HG03139 (cell line): ENCODE results near the gene CD59.
"Not testable (repeated sequence)": the region's sequence is repeated elsewhere in the genome, so short reads cannot be mapped to it uniquely, and the experiment has no call there.

ENCODE experiments used
- ATAC-seq: cut with Tn5 transposase; IDR thresholded peaks from one replicate; pipeline ENCODE4 v1.9.1; 2021; ENCODE audit not compliant: unreplicated experiment

Gene CD59

DNA sequence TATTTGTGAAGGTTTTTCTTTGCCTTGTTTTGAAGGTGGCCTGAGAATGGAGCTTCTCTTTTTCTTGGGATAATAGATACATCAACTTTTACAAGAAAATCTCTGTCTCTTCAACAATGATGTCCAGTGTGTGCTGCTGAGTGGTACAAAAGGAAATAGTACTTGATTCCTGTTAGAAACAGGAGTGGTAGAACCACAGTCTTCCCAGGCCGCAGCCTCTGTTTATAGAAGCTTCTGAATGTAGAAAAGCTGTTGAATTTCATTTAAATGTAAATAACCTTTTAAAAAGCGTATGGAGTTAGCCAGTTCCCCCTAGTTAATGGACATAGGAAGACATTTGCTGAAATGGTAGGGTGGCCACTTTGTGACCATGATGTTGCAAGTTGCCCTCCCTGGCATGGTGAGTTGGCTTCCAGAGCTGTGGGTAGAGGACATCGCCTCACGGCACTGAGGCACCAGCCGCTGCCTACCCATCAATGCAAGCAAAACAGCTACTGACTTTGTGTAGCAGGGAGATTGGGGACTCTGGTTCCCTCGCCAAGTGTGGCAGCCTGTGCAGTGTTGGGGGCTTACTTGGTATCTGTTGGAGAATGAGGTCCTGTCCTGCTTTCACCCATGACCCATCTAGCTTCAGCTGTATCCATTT is 67.1 kb downstream of the CD59 start:
- ATAC-seq: no peak

DNA sequence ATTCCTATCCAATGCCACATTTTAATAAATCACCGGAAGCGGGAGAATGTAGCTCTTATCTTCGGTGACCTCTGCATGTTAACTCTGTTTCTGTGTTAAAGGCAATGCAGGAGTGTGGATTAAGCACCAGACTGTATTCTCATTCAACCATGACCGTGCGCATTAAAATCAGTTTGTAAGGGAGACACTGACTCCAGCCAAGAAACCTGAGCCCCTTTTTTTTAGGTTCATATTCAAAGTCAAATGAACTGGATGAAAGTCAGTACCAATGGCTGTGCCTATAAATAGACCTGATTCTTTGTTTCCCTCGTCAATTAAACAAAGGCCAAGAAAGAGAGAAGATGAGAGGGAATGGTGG is 67.8 kb downstream of the CD59 start:
- ATAC-seq: no peak

DNA sequence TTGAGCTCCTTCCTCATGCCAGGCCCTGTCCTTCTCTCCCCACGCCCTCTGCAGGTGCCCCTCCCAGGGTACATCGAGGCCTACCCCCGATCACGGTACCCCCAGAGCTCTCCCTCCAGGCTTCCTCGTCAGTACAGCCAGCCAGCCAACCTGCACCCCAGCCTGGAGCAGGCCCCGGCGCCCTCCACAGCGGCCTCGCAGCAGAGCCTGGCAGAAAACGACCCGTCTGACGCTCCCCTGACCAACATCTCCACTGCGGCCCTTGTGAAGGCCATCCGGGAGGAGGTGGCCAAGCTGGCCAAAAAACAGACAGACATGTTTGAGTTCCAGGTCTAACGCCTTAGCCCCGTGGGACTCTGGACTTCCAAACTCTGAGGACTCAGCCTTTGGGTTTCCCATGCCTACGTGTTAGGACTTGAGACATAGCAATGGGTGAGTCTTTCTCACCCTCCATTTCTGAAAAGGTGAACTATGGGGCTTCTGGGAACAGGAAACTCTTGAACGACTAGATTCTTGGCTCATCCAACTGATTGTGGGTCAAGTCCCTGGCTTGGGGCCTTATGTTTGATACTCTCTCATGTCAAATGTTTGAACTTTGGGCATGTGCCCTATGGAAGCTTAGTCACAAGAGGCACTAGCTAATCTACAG is 68.3 kb downstream of the CD59 start:
- ATAC-seq: no peak

DNA sequence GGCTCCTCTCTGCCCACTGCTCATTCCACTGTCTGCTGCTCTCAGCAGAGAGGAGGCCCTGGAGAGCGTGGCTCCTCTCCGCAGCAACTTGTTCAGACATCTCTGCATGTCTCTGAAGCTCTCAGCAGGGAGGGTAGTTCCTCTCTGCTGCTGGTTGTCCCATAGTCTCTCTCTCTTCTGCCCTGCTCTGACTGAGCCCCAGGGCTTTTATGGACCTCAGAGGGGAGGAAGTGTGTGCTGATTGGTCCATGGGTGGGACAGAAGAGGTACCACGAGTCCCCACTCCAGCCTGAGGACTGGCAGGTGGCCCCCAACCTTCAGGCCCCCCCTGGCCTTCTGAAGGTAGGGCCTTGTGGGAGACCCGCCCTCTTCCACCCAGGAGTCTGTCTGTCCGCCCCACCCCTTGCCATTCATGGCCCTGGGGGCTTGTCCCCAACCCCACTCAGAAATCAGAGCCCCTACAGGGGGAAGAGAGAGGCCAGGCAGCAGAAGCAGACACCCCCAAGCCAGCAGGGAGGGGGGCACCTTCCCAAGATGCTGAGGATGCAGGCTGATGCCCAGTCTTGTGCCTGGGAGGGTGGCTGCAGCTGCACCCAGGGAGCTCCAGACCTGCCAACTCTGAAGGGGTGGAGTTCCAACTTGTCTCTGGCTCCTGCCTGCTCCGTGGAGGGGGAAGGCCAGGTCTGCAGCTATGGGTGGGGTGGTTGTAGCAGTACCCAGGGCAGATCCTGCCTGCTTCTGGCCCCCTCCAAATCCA is 70.7 kb downstream of the CD59 start:
- ATAC-seq: no peak

DNA sequence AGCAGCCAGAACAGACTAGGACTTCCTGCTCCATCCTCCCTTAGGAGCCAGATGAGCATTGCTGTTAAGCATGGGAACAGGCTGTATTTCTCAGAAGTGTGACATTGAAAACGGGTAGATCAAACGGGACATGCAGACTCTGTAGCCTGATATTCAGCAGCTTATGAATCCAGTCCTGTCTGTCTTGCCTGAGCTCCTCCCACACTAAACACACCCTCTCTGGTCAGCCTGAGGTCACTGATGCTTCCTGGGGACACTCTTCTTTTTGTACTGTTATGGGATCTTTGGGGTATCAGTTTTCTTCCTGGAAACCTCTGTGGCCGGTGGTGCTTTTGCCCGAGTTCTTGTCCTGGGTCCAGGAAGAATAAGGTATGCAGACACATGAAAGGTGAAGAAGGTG is 71.4 kb downstream of the CD59 start:
- no peak for ATAC-seq

DNA sequence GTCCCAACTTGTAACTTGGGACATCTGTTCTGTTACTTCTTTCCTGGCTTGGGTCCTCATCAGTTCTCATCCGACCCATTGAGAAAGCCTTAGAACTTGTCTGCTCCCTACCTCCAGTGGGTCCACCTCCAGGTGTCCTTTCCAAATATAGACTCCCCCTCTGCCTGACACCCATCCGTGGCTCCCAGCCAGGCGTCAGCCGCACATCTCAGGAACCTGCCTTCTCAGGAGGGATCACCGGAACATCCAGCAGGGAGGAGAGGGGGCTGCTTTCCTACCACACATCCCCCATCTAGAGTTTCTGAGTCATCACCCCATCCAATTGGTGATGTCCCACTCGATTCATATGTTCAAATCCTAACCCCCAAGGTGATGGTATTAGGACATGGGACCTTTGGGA is 72.1 kb downstream of the CD59 start:
- no peak for ATAC-seq

DNA sequence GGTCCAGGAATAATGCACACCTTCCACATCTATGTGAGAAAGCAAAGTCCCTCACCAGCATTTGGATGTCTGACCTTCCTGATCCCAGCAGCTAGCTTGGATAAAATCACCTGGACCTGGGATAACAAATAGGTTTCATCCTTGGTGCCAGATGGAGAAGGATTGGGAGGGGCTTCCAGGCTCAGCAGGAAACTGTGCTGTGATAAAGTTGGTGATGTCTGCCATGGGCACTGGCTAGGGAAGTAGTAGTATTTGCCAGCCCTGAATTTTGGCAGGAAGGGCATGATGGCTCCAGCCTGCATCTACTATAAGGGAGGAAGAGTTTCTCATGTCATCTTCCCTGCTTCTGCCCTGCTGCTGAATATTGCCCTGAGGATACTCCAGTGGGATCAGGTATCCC is 73.1 kb downstream of the CD59 start:
- no peak for ATAC-seq

DNA sequence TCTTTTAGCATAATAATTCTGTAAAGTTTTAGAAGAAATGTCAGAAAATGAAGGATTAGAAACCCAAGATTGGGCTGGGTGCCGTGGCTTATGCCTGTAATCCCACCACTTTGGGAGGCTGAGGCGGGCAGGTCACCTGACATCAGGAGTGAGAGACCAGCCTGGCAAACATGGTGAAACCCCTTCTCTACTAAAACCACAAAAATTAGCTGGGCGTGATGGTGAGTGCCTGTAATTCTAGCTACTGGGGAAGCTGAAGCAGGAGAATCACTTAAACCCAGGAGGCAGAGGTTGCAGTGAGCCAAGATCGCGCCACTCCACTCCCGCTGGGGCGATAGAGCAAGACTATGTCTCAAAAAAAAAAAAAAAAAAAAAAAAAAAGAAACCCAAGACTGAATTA is 74.7 kb downstream of the CD59 start:
- not testable (repeated sequence) for ATAC-seq

DNA sequence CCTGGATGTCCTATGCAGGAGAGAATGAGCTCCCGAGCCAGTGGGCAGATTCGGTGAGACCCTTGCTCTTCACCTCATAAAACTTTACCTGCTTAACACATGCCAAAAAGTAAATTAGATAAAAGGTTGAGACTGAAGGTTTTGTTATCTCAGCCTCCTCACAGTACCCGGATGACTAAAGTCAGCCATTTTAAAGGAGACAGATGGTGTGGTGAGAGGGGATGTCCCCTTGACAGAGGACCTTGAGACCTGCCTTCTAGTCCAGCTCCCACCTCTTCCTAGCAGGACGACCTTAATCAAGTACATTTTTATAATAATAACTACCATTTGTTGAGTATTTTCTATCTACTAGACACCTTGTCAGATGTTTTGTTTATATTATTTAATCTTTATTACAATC is 75.3 kb downstream of the CD59 start:
- ATAC-seq: no peak

DNA sequence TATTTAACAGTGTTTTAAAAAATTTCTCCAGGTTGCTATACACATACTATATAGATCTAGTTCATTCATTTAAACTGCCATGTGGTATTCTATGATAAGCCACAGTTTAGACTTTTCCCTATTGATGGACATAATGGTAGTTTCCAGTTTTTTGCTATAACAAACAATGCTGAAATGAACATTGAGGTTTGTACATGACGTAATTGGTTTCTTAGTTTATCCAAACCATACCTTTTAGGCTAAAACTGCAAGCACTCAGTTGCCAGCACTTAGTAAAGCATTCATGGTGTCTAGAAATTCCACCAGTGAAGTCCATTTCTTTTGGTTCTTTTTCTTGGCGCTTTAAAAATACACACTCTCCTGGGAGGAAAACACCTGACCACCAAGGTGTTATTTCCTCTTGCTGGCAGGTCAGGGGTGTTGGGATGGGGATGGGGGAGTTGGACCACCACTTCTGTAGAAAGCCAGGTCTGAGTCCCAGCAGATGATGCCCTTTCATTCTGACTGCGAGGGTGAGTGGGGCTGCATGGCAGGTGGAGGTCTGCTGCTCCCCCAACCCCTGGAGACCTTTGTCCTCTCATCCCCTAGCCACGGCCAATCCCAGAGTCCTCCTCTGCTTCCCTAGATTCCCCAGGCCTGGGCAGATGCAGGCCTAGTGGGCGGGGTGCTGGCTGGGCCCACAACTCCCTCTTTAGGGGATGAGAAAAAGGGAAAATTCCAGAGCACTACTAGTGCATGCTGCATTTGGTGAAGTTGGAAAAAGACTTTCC is 76.7 kb downstream of the CD59 start:
- no peak for ATAC-seq

DNA sequence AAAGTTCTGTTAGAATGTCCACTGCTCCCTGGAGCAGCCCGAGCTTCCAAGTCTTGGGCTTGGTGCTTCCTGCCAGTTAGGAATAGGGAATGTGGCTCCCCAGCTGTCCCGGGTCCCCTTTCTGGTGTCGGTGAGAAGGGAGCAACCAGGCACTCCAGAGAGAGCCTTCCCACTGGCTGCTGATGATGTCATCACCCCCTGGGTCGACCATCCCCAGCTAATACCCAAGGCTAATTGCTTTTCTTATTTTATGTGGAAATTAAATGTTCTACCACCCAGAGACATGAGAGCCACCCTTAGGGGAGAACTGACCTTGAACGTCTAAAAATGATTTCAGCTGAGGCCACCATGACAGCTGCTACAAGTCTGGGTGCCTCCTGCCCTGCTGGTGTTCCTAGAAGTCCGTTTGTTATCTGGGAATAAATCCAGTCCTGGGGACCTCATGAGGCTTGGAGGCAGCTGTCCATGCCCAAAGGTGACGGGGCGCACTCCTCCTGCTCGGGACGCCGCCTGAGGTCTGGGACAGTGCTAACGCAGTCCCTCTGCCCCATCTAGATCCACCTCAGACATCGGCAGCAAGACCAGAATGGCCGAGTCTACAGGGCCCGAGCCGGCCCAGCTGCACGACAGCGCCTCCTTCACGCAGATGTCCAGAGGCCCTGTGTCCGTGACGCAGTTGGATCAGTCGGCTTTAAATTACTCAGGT is 77.9 kb downstream of the CD59 start:
- no peak for ATAC-seq

DNA sequence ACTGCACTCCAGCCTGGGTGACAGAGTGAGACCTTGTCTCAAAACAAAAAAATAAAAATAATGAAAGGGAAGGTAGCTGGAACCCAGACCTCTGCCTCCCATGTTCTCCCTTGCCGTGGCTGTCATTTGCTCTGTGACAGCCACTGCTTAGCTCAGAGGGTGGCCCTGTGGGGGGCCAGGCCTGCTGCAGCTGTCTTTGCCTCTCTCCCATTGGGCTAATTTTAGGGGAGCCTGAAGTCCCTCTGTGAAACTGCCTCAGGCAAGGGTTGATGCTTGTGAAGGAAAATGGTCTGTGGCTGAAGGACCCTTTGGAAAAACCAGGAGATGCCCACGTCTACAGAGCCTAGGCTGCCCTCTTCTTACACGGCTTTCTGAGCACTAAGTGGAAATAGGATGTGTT is 78.5 kb downstream of the CD59 start:
- ATAC-seq: no peak

DNA sequence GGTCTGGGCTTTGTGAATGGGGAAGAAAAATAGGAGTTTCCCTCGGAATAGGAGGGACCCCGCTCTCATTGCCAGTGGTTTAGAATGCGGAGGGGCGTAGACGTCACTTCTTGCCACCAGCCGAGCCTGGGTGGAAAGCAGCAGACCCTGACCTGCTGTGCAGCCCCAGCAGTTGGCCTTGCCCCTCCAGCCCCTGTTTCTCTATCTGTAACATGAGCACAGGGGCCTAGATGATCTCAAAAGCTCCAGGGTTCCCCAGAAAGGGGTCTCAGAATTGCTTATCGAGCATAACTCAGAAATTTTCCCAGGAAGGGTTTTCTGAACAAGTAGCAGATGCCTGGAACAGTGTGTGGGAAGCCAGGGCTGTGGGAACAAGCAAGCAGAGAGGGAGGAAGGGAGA is 79.5 kb downstream of the CD59 start:
- ATAC-seq: no peak

DNA sequence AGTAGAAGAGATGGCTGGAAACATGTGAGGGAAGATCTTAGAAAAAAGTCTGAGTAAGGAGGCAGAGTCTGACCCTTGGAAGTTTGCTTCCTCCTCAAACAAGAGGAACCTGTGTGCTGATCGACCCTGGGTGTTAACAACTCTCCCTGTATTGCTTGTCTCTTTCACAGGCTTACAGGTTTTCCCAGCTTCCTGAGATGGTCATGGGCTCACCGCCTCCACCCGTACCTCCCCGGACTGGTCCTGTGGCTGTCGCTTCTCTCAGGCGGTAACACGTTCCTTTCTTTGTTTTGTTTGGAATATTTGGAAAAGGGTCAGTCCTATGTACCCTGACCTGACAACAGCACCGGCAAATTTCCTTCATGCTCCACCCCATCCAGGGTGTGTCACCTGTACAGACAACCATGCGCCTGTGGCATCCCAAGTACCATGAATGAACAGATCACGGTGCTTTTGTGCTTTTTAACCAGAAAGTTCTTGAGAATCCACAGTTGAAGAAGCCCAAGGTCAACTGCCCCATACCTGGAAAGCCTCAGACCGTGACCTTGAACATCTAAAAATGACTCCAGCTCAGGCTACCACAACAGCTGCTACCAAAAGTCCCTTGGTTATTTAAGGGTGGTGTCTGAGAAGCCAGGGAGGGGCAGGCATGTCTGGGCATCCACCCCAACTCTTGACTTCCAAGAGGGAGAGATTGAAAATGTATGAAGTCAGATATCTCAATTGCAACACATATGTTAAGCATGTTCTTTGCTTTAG is 80.2 kb downstream of the CD59 start:
- ATAC-seq: no peak

DNA sequence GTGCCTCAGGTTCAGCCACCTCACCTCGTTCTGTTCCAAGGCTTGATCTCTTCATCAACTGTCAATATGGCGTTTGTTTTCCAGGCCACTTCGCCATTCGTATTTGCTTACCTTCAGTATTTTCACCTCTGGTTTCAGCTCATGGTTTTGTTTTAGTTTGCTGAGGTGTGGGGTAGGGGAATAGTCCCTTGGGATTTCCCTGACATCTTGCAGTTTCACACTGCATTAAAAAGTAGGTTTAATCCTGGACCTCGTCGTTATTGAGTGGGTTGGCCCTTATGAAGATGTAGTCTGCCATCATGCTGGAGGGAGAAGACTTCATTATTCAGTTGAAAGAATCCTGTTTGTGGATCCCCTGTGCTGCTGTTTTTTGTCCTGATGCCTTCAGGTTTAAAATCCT is 81.6 kb downstream of the CD59 start:
- no peak for ATAC-seq
